ENCODE results near the gene BCL11A.
"Not testable (repeated sequence)": the region's sequence is repeated elsewhere in the genome, so short reads cannot be mapped to it uniquely, and the experiment has no call there.

Gene BCL11A

GRCh38 chr2:60432035-60432601 is 121.3 kb downstream of the BCL11A start:
- no peak for DNase-seq (ENCODE audit: low read depth)

- no peak for DNase-seq (ENCODE audit: low read depth)
Observed at GRCh38 chr2:60429681-60430080, 123.8 kb downstream of the BCL11A start.

DNA sequence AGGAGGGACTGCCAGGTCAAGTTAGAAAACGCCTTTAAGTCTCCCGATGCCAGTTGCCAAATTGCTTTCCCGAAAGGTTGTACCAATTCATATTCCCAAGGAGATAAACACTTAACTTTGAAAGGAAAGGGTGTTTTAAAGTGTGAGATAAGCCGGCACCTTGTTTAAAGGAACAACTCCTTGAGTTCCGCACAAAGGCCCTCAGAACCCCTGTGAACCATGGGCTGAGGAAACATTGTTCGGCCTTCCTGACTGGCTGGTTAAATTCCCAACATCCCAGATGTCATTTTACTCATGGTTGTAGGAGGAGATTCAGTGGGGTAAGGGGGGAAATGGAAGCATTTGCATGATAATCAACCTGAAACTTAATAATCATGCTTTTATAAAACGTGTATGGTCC is 126.6 kb downstream of the BCL11A start:
- DNase-seq (ENCODE audit: low read depth), result no peak

GRCh38 chr2:60426341-60426740 is 127.1 kb downstream of the BCL11A start:
- no peak for DNase-seq (ENCODE audit: low read depth)

- no peak for DNase-seq (ENCODE audit: low read depth)
Observed at GRCh38 chr2:60424233-60424632, 129.2 kb downstream of the BCL11A start.

GRCh38 chr2:60423505-60423904 is 129.9 kb downstream of the BCL11A start:
- no peak for DNase-seq (ENCODE audit: low read depth)

DNA sequence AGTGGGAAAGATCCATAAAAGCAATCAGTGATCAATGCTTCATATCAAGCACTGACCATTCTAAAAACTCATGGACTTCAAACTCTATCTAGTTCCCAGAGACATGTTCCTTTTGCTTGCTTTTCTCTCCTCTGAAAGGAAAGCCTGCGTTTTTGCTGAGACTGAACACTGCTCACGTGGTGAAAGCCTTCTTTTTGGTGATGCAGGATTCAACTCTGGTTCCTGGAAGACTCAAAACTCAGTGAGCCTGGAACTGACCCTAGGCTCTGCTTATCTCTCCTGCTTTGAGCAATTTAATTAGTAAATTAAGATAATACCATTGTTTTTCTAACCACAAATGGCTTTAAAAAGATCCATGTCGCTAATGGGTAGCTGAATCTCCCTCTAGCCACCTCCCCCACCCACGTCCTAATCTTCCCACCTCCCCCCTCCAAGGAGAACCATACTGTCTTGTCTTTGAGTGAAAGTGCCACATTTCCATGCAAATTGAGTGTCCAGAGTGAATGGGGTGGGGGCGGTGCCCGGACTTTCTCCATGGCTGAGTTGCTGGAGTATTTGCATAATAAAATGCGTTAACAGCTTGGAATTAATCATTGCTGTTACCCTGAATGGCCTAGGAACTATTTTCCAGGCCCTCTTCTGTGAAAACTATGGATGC is 130.5 kb downstream of the BCL11A start:
- DNase-seq (ENCODE audit: low read depth), result no peak

DNA sequence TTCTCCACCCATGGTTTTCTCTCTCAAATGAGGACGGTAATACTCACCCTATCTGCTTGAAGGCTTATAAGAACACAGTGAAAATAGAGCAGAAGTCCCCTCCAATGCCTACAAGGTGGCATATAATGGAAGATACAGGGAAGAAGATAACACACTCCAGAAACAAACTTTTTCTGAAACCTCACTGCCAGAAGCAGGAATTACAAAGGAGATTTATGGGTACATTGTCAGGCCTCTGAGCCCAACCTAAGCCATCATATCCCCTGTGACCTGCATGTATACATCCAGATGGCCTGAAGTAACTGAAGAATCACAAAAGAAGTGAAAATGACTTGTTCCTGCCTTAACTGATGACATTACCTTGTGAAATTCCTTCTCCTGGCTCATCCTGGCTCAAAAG is 136.2 kb downstream of the BCL11A start:
- DNase-seq (ENCODE audit: low read depth), result not testable (repeated sequence)

DNA sequence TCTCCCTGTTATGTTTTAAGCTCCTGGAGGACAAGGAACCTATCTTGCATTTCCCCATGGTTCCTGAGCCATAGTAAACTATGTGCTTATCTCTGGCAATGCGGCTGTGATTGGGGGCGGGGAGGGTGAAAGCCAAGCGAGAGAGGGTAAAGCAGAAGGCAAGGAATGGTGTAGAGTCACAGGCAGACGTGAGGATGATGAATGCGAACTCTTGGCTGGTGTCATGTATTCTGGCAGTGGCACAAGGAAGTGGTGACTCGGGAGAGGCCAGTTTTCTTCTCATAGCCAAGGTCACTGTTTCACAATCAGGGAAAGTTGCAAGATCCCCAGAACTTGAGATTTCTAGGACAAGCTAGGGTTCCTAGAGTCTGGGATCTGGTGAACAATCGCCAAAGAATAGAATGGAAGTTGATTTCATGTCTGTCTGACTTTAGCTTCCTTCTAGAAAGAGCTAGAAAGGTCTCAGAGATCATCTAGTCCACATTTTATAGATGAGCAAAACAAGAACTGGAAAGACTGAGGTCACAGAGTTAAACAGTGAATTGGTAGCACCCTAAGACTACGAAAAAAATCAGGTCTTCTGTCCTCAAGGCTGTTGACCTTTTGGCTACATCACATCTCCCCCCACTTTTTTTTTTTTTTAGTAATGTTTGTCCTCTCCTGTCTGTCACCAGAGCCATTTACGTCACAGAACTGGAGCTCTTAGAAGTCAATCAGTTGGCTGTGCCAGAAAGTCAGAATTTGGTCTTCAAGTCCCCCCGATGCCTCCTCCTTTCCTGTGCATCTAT is 137.0 kb downstream of the BCL11A start:
- no peak for DNase-seq (ENCODE audit: low read depth)

DNA sequence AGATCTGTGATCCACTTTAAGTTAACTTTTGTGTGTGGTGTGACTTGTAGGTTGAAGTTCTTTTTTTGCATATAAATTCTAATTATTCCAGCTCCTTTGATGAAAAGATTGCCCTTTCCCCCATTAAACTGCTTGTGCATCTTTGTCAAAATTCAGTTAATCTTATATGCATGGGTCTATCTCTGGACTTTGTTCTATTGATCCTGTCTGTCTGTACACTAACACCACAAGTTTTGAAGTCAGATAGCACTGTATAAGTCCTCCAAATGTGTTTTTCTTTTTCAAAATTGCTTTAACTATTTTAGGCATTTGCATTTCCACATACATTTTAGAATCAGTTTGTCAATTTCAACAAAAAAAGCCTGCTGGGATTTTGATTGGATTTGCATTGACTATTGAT is 137.6 kb downstream of the BCL11A start:
- DNase-seq (ENCODE audit: low read depth), result no peak

DNA sequence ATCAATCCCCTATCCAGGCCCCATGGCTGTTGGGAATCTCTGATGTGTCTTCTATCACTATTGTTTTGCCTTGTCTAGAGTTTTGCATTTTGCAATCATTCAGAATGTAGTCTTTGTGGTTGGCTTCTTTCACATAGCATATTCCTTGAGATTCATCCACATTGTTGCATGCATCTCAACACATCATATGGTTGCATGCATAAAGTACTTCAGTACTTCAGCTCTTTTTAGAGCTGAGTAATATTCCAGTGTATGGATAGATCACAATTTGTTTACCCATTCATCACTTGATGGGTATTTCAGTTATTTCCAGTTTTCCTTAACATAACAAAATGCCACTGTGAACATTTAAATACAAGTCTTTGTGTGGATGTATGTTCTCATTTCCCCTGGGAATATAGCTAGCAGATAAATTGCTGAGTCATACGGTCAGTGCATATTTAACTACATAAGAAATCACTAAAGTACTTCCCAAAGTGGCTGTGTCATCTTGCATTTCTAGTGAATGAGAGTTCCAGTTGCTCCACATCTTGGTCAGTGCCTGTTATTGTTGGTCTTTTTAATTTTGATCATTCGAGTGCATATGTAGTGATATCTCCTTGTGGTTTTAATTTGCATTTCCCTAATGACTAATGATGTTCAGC is 138.8 kb downstream of the BCL11A start:
- no peak for DNase-seq (ENCODE audit: low read depth)

DNA sequence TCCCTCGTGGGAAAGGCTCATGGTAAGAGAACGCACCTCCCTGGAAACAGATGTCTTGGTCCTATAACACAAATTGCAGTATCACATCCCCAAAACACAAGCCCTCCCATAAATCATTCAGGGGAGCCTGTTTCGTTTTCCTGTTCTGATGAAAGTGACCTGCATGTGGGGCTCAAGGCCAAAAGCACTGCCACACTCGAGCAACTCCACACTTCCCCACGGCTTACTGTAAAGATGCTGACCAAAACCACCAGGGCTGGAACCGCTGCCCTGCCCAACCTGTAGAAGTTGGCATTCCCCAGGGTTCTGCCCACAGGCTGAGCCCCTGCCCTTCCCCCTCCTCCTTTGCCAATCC is 139.7 kb downstream of the BCL11A start:
- no peak for DNase-seq (ENCODE audit: low read depth)

DNA sequence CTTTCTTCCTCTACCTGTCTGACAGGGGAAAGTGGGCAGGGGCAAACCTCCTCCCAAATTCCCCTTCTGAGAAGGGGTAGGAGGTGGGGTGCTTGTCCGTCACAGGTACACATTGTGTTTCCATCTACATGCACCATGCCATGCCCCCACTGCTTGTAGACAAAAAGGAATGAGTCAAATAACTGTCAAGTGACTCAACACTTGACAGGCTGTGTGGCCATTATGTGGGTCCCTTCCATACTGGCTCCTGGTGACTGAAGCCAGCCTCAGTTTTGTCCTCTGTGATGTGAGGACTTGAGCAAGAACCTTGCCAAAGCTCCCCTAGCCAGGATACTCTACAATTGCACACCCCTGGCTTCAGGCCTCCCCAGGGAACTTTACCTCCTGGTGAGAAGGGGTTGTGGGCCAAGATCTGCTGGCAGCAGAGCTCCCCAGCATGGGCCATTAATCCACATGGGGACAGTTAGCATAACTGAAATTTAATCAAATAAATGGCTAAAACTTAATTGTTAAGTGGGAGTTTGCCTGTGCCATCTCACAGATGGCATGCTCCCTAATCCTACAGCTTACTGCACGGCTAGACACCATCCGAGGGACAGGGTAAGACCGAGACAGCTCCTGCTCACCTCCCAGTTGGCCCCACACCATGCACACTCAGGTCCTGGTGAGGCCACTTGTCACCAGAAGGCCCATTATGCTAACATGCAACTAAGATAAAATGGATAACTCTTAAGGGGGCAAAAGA is 140.2 kb downstream of the BCL11A start:
- no peak for DNase-seq (ENCODE audit: low read depth)

DNA sequence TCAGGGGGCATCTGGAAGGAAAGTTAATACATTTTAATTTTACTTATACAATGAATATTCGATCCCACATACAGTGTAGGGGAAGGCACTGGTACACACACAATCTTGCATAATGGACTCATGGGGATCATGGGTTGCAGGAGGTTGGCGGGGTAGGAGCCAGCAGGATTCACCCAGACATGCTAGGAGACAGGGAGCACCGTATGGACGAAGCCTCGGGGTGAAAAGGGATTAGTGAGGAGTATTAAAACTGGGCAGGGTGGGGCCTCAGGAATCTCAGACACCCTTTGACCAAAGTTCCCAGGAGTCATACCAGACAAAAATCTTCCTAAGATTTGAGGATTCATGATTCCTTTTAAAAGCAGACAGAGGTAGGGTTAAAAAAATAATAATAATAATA is 140.8 kb downstream of the BCL11A start:
- no peak for DNase-seq (ENCODE audit: low read depth)

- DNase-seq (ENCODE audit: low read depth), result no peak
Observed at GRCh38 chr2:60412027-60412426, 141.4 kb downstream of the BCL11A start.

DNA sequence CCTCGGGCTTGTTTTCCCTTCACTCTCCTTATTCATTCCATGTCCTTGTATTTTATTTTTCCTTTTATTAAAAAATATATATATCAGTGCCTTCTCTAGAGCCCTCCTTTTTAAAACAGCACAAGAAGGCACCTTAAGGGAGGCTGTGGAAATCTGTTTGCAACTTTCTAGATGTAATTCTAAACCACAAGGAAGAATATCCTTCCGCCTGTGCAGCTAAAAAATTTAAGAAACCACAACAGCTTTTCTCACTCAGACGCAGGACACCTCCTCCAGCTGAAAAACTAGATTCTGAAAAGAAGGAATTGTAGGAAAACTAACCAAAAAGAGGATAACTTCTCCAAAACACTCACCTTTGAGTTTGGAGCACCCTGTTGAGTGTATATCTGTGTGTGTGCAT is 142.2 kb downstream of the BCL11A start:
- no peak for DNase-seq (ENCODE audit: low read depth)

DNA sequence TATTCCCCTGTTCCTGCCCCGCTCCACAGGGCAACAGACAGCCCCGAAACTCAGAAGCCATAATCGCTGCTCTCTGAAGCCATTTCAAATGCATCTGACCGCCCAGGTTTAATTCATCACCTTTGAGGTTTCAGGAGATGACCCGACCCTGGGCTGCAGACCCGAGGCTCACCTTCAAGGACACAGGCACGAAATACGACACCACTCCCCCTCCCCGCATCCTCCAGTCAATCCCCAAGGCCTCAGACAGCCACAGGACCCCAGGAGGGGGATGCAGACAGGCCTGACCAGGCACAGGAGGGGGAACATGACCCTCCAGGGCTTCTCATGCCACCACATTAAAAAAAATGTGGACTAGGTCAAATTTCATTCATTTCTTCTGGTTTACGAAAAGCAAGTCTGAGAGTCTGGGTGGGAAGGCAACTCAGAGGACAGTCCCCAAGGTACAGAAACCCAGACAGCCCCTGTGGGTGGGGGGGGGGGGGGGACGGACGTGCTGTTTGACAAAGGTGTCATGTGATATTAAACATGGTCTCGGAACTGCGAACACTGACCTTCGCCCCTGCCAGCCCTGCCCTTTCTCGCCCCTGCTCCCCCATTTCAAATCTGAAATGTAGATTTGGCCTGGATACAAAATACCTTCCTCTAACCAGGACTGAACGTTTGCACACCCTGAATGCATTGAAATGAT is 142.9 kb downstream of the BCL11A start:
- DNase-seq (ENCODE audit: low read depth), result no peak

GRCh38 chr2:60409531-60409871 is 144.0 kb downstream of the BCL11A start:
- no peak for DNase-seq (ENCODE audit: low read depth)

DNA sequence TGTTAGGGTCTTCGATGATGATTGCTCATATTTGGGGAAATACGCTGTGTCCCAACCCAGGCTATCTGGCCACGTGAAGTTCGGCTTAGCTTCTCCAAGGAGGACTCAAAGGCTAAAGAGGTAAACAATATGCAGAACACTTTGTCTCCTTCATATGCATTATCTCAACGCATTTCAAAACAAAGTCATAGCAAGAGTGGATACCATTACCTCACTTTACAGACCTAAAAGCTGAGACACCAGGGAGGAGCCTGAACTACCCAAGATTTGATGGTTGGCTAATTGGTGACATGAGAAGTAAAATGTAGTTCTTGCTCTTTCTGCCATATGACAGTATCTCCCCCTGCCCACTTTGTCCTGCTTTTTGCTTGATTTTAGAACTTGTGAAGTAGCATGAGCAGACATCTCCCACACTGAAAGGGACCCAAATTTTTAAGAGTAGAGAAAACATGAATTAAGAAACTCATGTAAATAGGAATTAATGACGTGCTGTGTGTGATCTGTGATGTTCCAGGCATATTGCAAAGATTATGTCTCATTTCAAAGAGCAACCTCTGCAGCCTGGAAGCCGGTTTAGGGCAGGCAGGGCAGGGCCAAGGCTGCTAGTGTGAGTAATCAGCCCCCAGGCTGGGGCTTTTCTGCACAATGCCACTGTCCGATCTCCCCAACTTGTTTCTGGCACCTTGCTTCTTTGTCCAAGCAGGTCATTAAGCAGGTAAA is 144.5 kb downstream of the BCL11A start:
- DNase-seq (ENCODE audit: low read depth), result no peak

DNA sequence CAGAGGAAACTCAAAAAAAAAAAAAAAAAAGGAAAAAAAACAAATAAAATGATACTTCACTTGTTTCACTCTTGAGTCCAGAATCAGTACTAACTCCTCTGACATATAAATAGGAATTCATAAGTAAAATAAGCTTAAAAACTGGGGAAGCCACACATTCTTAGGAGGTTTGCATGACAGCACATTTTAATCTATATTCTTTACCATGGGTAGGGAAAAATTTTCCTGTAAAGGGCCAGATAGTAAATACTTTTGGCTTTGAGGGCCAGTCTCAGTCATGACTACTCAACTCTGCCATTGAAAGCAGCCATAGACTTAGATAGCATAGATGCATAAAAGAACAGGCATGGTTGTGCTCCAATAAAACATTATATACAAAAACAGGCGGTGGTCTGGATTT is 145.2 kb downstream of the BCL11A start:
- DNase-seq (ENCODE audit: low read depth), result no peak

DNA sequence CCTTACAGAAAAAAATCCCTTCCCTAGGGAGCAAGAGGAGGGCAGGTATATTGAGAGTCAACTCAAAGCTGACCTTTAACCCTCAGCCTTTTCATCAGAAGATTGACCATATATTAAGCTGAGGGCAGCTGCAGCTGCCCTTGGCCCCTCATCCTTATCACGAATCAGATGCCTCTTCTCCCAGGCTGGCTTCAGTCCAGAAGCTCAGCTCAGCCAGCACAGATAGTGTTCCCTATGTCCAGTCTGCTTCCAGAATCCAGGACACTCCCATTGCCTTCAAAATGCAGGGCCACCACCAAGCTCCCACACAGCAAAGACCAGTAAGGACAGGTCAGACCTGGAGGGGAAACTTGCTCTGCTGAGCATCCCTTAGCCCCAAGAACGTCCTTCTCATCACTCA is 146.1 kb downstream of the BCL11A start:
- DNase-seq (ENCODE audit: low read depth), result no peak
